HepG2 (cell line): Measurements from ENCODE around the gene IWS1. TPM values are rescaled to one million over a fixed set of nuclear protein-coding genes. Genes with fewer than 3 reads are reported as not detected.

ENCODE experiments used
- ARNTL ChIP-seq: sonication (generic); formaldehyde crosslinking; IDR thresholded peaks from 2 replicates; pipeline ENCODE4 v1.4.0; 2020; ENCODE audit warnings: mild to moderate bottlenecking, missing genetic modification reagents
- CREM ChIP-seq, 2 experiments: sonication (generic) in 1 of 2; formaldehyde crosslinking in 1 of 2; IDR thresholded peaks; 2 replicates each; pipeline versions ENCODE4 v1.4.0 to v1.6.1; 2016 to 2020; ENCODE audit warnings: antibody characterized with exemption in 1 of 2, mild to moderate bottlenecking in 1 of 2, missing genetic modification reagents in 1 of 2
- FIP1L1 ChIP-seq: fragments of 200-400 bp; formaldehyde crosslinking; IDR thresholded peaks from 2 replicates; pipeline ENCODE4 v1.6.1; 2018; ENCODE audit warnings: low read depth, mild to moderate bottlenecking, low read length, moderate library complexity, borderline replicate concordance; ENCODE audit not compliant: insufficient read depth
- HMG20B ChIP-seq: conservative IDR thresholded peaks from 2 replicates; pipeline ENCODE4 v1.6.1; 2016; ENCODE audit warnings: missing genetic modification reagents, missing compliant biosample characterization
- KLF9 ChIP-seq: IDR thresholded peaks from 2 replicates; pipeline ENCODE4 v1.6.1; 2016; ENCODE audit warnings: low read depth
- PTBP1 ChIP-seq: fragments of 200-400 bp; formaldehyde crosslinking; IDR thresholded peaks from 2 replicates; pipeline ENCODE4 v1.6.1; 2018; ENCODE audit warnings: low read length, low read depth; ENCODE audit not compliant: poor library complexity, severe bottlenecking
- ZFAT ChIP-seq: sonication (generic); formaldehyde crosslinking; conservative IDR thresholded peaks from 2 replicates; pipeline ENCODE4 v1.8.1; 2023; ENCODE audit warnings: missing genetic modification reagents, inconsistent platforms
- ZNF263 ChIP-seq: sonication (generic); formaldehyde crosslinking; IDR thresholded peaks from 2 replicates; pipeline ENCODE4 v1.4.0; 2020; ENCODE audit warnings: missing genetic modification reagents
- ZNF350 ChIP-seq: sonication (generic); formaldehyde crosslinking; IDR thresholded peaks from 2 replicates; pipeline ENCODE4 v1.4.0; 2020; ENCODE audit warnings: mild to moderate bottlenecking, low read depth, missing genetic modification reagents, borderline replicate concordance
- ZNF607 ChIP-seq: sonication (generic); formaldehyde crosslinking; IDR thresholded peaks from 2 replicates; pipeline ENCODE4 v1.5.1; 2020; ENCODE audit warnings: missing genetic modification reagents, mild to moderate bottlenecking, borderline replicate concordance
- ZNF773 ChIP-seq: sonication (generic); formaldehyde crosslinking; IDR thresholded peaks from 2 replicates; pipeline ENCODE4 v1.4.0; 2020; ENCODE audit warnings: missing genetic modification reagents, borderline replicate concordance
- polyA plus RNA-seq, 8 experiments: library from polyadenylated mRNA; depleted of rRNA in 3 of 8; stranded (reverse) in 7 of 8; unstranded in 1 of 8; fragments of >200 nt; fragmentation: Illumina TruSeq in 4 of 8; extraction: Trizol in 4 of 8; gene quantifications; 2 replicates each; pipeline versions ENCODE4 v1.2.1 to v1.2.3, GENCODE V29; 2011 to 2016; ENCODE audit warnings: low read depth in 4 of 8, missing spikeins in 1 of 8, mixed read lengths in 1 of 8; ENCODE audit not compliant: insufficient read depth in 1 of 8
- total RNA-seq, 5 experiments: library from RNA; depleted of rRNA; stranded (reverse); fragments of >200 nt; fragmentation: Illumina TruSeq; extraction: Trizol; gene quantifications; 2 replicates each; pipeline ENCODE4 v1.2.3, GENCODE V29; 2016; ENCODE audit warnings: low read depth in 1 of 5
- TF ChIP-seq, protein P1 (sequence below): IDR thresholded peaks from 2 replicates; pipeline ENCODE4 v1.6.1; 2016
- TF ChIP-seq, protein P2 (sequence below): IDR thresholded peaks from 2 replicates; pipeline ENCODE4 v1.6.1; 2018; ENCODE audit warnings: missing genetic modification reagents, mild to moderate bottlenecking, missing compliant biosample characterization
- TF ChIP-seq, protein P3 (sequence below): sonication (generic); formaldehyde crosslinking; IDR thresholded peaks from 2 replicates; pipeline ENCODE4 v1.4.0; 2020; ENCODE audit warnings: mild to moderate bottlenecking, missing genetic modification reagents
- TF ChIP-seq, protein P4 (sequence below): sonication (generic); formaldehyde crosslinking; conservative IDR thresholded peaks from 2 replicates; pipeline ENCODE4 v1.4.0; 2020; ENCODE audit warnings: missing genetic modification reagents
- TF ChIP-seq, protein P5 (sequence below): sonication (generic); formaldehyde crosslinking; IDR thresholded peaks from 2 replicates; pipeline ENCODE4 v1.8.0; 2022; ENCODE audit warnings: mild to moderate bottlenecking, missing genetic modification reagents; ENCODE audit not compliant: insufficient replicate concordance

IWS1 gene
- total and polyA plus RNA-seq, 2 of the 13 experiments (the other 11 are each of a cell fraction or from before 2014, with no cell fraction given) = 28.9 to 62.3 TPM

DNA sequence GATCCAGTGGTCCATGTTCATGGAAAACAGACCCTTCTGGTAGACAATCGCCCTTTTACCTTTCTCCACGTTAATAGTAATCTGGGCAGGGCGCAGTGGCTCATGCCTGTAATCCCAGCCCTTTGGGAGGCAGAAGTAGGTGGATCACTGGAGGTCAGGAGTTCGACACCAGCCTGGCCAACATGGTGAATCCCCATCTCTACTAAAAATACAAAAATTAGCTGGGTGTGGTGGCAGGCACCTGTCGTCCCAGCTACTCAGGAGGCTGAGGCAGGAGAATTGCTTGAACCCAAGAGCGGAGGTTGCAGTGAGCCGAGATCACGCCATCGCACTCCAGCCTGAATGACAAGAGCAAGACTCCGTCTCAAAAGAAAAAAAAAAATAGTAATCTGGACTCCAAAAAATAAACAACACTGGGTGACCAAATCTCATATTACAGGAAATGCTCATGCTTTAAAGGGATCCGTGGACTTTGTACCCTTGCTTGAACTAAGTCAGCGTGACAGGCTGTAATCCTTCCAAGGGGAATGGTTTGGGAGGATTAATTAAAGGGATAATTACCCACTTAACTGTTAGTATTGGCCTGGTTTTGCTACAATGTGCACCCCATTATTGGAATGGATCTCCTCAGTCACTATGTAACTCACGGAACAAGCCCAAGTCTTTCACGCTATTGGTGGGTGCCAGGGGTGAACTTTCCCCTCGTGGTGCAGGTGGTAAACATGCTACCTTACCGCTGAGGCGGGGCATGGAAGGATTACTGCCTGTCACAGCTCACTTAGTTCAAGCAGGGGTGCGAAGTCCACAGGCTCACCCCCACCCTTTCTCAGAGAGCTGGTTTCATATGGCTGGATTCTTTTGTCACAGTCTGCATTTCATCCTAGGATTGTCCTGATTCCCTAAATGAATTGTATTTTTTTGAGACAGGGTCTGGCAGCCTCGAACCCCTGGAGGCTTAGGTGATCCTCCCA is 71.4 kb downstream of the IWS1 start (continued):
- TF ChIP-seq ARNTL (CRISPR knock-in tag) = peak; percentile 94
- TF ChIP-seq, protein P1, sequence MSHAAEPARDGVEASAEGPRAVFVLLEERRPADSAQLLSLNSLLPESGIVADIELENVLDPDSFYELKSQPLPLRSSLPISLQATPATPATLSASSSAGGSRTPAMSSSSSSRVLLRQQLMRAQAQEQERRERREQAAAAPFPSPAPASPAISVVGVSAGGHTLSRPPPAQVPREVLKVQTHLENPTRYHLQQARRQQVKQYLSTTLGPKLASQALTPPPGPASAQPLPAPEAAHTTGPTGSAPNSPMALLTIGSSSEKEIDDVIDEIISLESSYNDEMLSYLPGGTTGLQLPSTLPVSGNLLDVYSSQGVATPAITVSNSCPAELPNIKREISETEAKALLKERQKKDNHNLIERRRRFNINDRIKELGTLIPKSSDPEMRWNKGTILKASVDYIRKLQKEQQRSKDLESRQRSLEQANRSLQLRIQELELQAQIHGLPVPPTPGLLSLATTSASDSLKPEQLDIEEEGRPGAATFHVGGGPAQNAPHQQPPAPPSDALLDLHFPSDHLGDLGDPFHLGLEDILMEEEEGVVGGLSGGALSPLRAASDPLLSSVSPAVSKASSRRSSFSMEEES = peak; percentile 91
- no peak for TF ChIP-seq ZNF263
- TF ChIP-seq ZNF607 (CRISPR knock-in tag) = peak; percentile 65
- TF ChIP-seq KLF9 = peak; percentile 34; the same call in 1 of the 2 replicates
- TF ChIP-seq, protein P2, sequence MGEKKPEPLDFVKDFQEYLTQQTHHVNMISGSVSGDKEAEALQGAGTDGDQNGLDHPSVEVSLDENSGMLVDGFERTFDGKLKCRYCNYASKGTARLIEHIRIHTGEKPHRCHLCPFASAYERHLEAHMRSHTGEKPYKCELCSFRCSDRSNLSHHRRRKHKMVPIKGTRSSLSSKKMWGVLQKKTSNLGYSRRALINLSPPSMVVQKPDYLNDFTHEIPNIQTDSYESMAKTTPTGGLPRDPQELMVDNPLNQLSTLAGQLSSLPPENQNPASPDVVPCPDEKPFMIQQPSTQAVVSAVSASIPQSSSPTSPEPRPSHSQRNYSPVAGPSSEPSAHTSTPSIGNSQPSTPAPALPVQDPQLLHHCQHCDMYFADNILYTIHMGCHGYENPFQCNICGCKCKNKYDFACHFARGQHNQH (CRISPR knock-in tag) = peak; percentile 97
- TF ChIP-seq, protein P3, sequence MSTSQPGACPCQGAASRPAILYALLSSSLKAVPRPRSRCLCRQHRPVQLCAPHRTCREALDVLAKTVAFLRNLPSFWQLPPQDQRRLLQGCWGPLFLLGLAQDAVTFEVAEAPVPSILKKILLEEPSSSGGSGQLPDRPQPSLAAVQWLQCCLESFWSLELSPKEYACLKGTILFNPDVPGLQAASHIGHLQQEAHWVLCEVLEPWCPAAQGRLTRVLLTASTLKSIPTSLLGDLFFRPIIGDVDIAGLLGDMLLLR = no peak
- no peak for TF ChIP-seq PTBP1
- TF ChIP-seq HMG20B (CRISPR knock-in tag) = no peak; the same call in none of the 2 replicates
- TF ChIP-seq FIP1L1 = no peak
- peak; percentile 81 for TF ChIP-seq ZNF350 (CRISPR knock-in tag)
- TF ChIP-seq ZFAT (CRISPR knock-in tag) = no peak
- TF ChIP-seq, protein P4, sequence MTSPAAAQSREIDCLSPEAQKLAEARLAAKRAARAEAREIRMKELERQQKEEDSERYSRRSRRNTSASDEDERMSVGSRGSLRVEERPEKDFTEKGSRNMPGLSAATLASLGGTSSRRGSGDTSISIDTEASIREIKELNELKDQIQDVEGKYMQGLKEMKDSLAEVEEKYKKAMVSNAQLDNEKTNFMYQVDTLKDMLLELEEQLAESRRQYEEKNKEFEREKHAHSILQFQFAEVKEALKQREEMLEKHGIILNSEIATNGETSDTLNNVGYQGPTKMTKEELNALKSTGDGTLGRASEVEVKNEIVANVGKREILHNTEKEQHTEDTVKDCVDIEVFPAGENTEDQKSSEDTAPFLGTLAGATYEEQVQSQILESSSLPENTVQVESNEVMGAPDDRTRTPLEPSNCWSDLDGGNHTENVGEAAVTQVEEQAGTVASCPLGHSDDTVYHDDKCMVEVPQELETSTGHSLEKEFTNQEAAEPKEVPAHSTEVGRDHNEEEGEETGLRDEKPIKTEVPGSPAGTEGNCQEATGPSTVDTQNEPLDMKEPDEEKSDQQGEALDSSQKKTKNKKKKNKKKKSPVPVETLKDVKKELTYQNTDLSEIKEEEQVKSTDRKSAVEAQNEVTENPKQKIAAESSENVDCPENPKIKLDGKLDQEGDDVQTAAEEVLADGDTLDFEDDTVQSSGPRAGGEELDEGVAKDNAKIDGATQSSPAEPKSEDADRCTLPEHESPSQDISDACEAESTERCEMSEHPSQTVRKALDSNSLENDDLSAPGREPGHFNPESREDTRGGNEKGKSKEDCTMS (CRISPR knock-in tag) = no peak; the same call in 1 of the 2 replicates
- no peak for TF ChIP-seq ZNF773 (CRISPR knock-in tag)
- TF ChIP-seq, protein P5, sequence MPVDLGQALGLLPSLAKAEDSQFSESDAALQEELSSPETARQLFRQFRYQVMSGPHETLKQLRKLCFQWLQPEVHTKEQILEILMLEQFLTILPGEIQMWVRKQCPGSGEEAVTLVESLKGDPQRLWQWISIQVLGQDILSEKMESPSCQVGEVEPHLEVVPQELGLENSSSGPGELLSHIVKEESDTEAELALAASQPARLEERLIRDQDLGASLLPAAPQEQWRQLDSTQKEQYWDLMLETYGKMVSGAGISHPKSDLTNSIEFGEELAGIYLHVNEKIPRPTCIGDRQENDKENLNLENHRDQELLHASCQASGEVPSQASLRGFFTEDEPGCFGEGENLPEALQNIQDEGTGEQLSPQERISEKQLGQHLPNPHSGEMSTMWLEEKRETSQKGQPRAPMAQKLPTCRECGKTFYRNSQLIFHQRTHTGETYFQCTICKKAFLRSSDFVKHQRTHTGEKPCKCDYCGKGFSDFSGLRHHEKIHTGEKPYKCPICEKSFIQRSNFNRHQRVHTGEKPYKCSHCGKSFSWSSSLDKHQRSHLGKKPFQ (CRISPR knock-in tag) = peak; percentile 71
- peak; percentile 87 for TF ChIP-seq CREM (IDR thresholded peaks at IDR 0.05)
- TF ChIP-seq CREM (CRISPR knock-in tag; IDR thresholded peaks at IDR 0.05) = no peak
